ENCODE results near the gene ZDHHC14.

DNA sequence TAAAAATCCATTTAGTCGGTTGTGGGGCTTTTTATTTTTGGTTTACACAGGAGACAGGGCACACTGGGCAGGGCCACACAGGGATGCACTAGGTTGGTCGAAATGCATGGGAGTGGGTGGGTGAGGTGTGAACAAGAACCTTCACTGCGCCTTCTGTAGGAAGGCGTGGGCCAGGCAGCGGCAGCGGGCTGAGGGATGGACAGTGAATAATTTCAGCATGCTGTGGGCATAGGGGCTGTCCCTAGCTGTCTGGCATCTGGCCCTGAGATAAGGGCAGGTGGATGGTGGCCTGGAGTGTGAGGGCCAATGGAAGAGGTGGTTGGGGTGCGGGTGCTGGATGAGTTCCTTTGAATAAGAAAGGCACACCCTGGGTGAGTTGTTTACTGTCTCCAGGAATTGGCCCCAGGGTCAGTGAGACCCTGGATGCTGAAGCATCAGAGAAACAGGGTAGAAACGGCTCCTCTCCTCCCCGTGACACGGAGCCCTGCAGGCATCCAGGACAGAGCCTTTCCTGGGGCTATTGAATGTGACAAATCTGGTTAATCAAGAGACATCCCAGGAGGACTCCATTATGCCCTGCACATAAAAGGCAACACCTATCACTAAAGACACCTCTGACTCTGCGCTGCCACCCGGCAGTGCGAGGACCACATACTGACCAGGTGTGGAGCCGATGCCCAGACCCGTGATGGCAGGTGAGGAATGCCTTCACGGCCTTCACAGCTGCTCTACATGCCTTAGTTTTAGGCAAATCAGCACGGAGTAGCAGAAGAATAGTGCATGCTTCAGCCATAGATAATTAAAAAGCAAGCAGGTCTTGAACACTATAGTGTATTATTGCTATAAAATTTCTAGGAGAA, 319.0 kb downstream of the ZDHHC14 start:
- TF ChIP-seq, protein P1, sequence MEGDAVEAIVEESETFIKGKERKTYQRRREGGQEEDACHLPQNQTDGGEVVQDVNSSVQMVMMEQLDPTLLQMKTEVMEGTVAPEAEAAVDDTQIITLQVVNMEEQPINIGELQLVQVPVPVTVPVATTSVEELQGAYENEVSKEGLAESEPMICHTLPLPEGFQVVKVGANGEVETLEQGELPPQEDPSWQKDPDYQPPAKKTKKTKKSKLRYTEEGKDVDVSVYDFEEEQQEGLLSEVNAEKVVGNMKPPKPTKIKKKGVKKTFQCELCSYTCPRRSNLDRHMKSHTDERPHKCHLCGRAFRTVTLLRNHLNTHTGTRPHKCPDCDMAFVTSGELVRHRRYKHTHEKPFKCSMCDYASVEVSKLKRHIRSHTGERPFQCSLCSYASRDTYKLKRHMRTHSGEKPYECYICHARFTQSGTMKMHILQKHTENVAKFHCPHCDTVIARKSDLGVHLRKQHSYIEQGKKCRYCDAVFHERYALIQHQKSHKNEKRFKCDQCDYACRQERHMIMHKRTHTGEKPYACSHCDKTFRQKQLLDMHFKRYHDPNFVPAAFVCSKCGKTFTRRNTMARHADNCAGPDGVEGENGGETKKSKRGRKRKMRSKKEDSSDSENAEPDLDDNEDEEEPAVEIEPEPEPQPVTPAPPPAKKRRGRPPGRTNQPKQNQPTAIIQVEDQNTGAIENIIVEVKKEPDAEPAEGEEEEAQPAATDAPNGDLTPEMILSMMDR (IDR thresholded peaks at IDR 0.05) = no peak
- TF ChIP-seq POLR2AphosphoS5 (IDR thresholded peaks at IDR 0.05) = no peak
- no peak for TF ChIP-seq EP300 (IDR thresholded peaks at IDR 0.05)
